ENCODE data around the gene ATG10. TPM values are rescaled to one million over a fixed set of nuclear protein-coding genes. Genes with fewer than 3 reads are reported as not detected.

ATG10 gene
- total and polyA plus RNA-seq, 2 of the 13 experiments (the other 11 are each of a cell fraction or from before 2014, with no cell fraction given), result 2.0 to 5.7 TPM

- TF ChIP-seq ZIK1 (CRISPR knock-in tag; IDR thresholded peaks at IDR 0.05; ENCODE audit: borderline replicate concordance, low read depth) (no peak), GLI4 (CRISPR knock-in tag; IDR thresholded peaks at IDR 0.05; ENCODE audit: borderline replicate concordance) (no peak), PAXIP1 (CRISPR knock-in tag; conservative IDR thresholded peaks at IDR 0.05) (no peak), SMAD1 (CRISPR knock-in tag; IDR thresholded peaks at IDR 0.05; ENCODE audit: borderline replicate concordance, low read depth) (no peak), ZKSCAN1 (IDR thresholded peaks at IDR 0.05; ENCODE audit: low read length) (no peak), ZFP36 (IDR thresholded peaks at IDR 0.05; ENCODE audit: borderline replicate concordance, low read depth, low read length, partially characterized antibody) (no peak), HCFC1 (IDR thresholded peaks at IDR 0.05; ENCODE audit: low read depth, low read length) (no peak)
Measured at GRCh38 chr5:82150559-82150958, 178.7 kb downstream of the ATG10 start (continued).

- in situ Hi-C loops (cut with HindIII; ENCODE audit: extremely low pct_ligation_motif_present, low pct_unique_long_range_greater_than_20kb), result no loop called here
- POLR2A ChIA-PET, result no interaction called here
- TF ChIP-seq DMTF1 (CRISPR knock-in tag; IDR thresholded peaks at IDR 0.05), result no peak
- no peak for TF ChIP-seq ZNF782 (CRISPR knock-in tag; IDR thresholded peaks at IDR 0.05; ENCODE audit: borderline replicate concordance)
- no peak for TF ChIP-seq ZBTB3 (CRISPR knock-in tag; IDR thresholded peaks at IDR 0.05; ENCODE audit: borderline replicate concordance, low read depth)
- TF ChIP-seq, protein P1, sequence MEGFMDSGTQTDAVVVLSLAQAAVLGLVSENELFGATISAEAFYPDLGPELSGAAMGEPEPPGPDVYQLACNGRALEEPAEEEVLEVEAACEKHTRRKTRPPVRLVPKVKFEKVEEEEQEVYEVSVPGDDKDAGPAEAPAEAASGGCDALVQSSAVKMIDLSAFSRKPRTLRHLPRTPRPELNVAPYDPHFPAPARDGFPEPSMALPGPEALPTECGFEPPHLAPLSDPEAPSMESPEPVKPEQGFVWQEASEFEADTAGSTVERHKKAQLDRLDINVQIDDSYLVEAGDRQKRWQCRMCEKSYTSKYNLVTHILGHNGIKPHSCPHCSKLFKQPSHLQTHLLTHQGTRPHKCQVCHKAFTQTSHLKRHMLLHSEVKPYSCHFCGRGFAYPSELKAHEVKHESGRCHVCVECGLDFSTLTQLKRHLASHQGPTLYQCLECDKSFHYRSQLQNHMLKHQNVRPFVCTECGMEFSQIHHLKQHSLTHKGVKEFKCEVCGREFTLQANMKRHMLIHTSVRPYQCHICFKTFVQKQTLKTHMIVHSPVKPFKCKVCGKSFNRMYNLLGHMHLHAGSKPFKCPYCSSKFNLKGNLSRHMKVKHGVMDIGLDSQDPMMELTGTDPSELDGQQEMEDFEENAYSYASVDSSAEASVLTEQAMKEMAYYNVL (CRISPR knock-in tag; IDR thresholded peaks at IDR 0.05; ENCODE audit: borderline replicate concordance), result no peak
- TF ChIP-seq PRDM4 (CRISPR knock-in tag; IDR thresholded peaks at IDR 0.05; ENCODE audit: borderline replicate concordance), result no peak
- no peak for TF ChIP-seq WIZ (CRISPR knock-in tag; IDR thresholded peaks at IDR 0.05)
Measured at GRCh38 chr5:82151204-82151603, 179.4 kb downstream of the ATG10 start.

More at GRCh38 chr5:82151204-82151603, 179.4 kb downstream of the ATG10 start:
- DNase-seq (ENCODE audit: low spot score) (no peak), ATAC-seq (no peak), FAIRE-seq (no peak)
- Histone ChIP-seq H3K9me3 (ENCODE audit: low read length) (no peaks in the 10 kb centered on the region), H3K4me2 (ENCODE audit: low read depth, low read length) (no peak overlapping the region), H3K4me1 (ENCODE audit: insufficient read depth, low read length) (no peaks in the 10 kb centered on the region), H3K4me3 (replicated peaks in 1 of 3; ENCODE audit: insufficient read depth in 1 of 3, low read depth in 2 of 3, low read length in 3 of 3) (no peak overlapping the region), H4K20me1 (ENCODE audit: insufficient read depth, low read length) (no peaks in the 10 kb centered on the region), H3K27me3 (ENCODE audit: control insufficient read depth in 1 of 2, insufficient read depth in 2 of 2, low read length in 2 of 2) (no peaks in the 10 kb centered on the region), H2AFZ (ENCODE audit: low read length) (no peak overlapping the region), H3K79me2 (ENCODE audit: insufficient read depth, low read length) (no peaks in the 10 kb centered on the region), H3K9ac (ENCODE audit: insufficient read depth, low read depth, low read length) (no peak overlapping the region), H3K27ac (ENCODE audit: extremely low read length, insufficient read depth, low read length) (no peak overlapping the region), H3K36me3 (replicated peaks in 1 of 2; ENCODE audit: control insufficient read depth in 1 of 2, insufficient read depth in 2 of 2, low read length in 2 of 2) (no peaks in the 10 kb centered on the region)
- CTCF ChIA-PET (ENCODE audit: low intra/inter-chr PET ratio, low total read pairs), result no interaction called here
- BruUV-seq (replicated peaks), result no TSS peak
- intact Hi-C loops (cut with micrococcal nuclease; ENCODE audit: unreplicated experiment), result no loop called here
- WGBS (ENCODE audit: low lambda C conversion rate), result 35% methylated on average over 1 of the region's 1 CpG
